AG10803 (cell line): Measurements from ENCODE around the gene EPDR1.
"Not testable (repeated sequence)": the region's sequence is repeated elsewhere in the genome, so short reads cannot be mapped to it uniquely, and the experiment has no call there.

Experiments
- DNase-seq: peaks from one replicate; pipeline ENCODE4 v3.0.0; 2010; ENCODE audit warnings: low read depth
- H3K4me3 ChIP-seq: 2 replicates; pipeline ENCODE4 v1.5.1; 2011; ENCODE audit warnings: mild to moderate bottlenecking, low read length, control low read depth
- TF ChIP-seq, protein P1 (sequence below): conservative IDR thresholded peaks from 2 replicates; pipeline ENCODE4 v1.5.1; 2011; ENCODE audit warnings: mild to moderate bottlenecking, low read length, control low read depth, inconsistent platforms

EPDR1 gene

DNA sequence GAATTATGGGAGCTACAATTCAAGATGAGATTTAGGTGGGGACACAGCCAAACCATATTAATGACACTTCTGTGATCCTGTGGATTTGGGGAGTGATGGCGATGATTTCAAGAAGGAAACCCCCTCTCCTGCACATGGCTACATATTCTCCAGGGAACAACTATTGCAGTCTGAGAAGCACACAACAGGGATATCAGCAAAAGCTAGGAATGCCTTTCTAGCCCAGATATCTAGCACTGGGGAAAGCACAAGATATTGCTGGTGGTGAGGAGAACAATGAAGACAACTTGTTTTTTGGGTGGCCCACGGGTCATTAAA is 24.3 kb downstream of the EPDR1 start:
- H3K4me3 ChIP-seq, result no peak overlapping the region
- TF ChIP-seq, protein P1, sequence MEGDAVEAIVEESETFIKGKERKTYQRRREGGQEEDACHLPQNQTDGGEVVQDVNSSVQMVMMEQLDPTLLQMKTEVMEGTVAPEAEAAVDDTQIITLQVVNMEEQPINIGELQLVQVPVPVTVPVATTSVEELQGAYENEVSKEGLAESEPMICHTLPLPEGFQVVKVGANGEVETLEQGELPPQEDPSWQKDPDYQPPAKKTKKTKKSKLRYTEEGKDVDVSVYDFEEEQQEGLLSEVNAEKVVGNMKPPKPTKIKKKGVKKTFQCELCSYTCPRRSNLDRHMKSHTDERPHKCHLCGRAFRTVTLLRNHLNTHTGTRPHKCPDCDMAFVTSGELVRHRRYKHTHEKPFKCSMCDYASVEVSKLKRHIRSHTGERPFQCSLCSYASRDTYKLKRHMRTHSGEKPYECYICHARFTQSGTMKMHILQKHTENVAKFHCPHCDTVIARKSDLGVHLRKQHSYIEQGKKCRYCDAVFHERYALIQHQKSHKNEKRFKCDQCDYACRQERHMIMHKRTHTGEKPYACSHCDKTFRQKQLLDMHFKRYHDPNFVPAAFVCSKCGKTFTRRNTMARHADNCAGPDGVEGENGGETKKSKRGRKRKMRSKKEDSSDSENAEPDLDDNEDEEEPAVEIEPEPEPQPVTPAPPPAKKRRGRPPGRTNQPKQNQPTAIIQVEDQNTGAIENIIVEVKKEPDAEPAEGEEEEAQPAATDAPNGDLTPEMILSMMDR, result no peak
- no peak for DNase-seq

DNA sequence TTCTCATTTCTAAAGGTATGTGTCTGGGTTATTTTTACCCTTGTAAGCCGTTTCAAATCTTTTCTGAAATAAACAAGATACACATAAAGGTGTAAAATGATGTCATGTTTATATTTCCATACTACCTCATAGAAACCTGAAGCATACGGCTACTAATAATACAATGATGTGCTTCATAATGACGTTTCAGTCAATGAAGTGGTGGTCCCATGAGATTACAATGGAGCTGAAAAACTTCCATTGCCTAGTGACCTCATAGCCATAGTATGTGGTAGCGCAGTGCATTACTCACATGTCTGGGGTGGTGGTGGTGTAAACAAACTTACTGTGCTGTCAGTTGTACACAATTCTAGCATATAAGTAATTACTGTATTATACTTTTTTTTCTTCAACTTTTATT is 24.9 kb downstream of the EPDR1 start:
- no peak for DNase-seq
- H3K4me3 ChIP-seq, result no peak overlapping the region
- TF ChIP-seq, protein P1, result no peak

- TF ChIP-seq, protein P1, result no peak
- no peak for DNase-seq
Observed at GRCh38 chr7:37947138-37947940, 26.9 kb downstream of the EPDR1 start.

GRCh38 chr7:37947941-37948210 is 27.4 kb downstream of the EPDR1 start:
- H3K4me3 ChIP-seq, result no peak overlapping the region
- no peak for DNase-seq
- TF ChIP-seq, protein P1, result no peak

More at GRCh38 chr7:37947138-37947940, 26.9 kb downstream of the EPDR1 start:
- H3K4me3 ChIP-seq, result no peak overlapping the region

DNA sequence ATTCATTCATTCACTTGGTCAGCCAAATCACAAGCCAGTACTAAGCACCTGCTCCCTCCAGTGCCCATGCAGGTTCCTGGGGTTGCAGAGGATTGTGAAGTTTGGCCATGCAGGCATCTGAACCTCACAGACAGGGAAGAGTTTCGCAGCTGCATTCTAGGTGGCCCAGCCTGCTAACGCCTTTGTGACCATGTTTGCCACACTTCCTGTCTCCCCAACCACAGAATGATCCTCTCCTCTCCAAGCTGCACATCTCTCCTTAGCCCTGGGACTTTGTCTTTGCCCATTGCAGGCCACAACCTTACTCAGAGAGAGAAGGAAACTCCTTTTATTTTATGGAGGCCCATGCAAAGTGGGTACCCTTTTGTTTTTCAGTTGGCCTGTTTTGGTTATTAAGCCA is 31.8 kb downstream of the EPDR1 start:
- DNase-seq, result no peak
- TF ChIP-seq, protein P1, result no peak
- no peak overlapping the region for H3K4me3 ChIP-seq

DNA sequence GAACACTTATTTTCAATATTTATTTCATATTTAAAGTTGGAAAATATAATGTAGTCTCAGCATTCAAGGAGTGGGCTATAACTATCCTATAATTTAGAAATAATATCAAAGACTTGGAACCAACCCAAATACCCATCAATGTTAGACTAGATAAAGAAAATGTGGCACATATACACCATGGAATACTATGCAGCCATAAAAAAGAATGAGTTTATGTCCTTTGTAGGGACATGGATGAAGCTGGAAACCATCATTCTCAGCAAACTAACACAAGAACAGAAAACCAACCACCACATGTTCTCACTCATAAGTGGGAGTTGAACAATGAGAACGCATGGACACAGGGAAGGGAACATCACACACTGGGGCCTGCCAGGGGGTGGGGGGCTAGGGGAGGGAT is 33.8 kb downstream of the EPDR1 start:
- not testable (repeated sequence) for DNase-seq, H3K4me3 ChIP-seq

DNA sequence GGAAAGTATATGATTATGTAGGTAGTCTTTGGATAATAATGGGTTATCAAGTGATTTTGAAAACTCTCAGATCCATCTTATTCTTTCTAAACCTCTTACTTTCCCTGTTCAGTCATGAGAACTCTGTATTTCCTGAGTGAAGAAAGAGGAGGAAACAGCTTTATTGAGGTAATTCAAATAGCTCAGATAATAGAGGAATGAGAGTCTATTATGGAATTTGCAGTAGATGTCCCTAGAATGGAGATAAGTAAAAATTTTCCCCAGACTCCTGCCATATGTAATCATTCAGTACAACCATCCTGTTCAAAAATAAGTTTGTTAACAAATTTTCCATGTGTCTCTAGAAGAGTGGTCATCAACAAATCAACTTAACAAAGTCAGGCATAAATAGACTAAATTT is 36.4 kb downstream of the EPDR1 start:
- no peak overlapping the region for H3K4me3 ChIP-seq
- DNase-seq, result no peak
- TF ChIP-seq, protein P1, result no peak
